Measurements from ENCODE around the gene TCP1. TPM values are rescaled to one million over a fixed set of nuclear protein-coding genes. Genes with fewer than 3 reads are reported as not detected.

TCP1 gene
- total RNA-seq, 4 donors from 2014 or later = 68.8 to 233 (median 135) TPM

DNA sequence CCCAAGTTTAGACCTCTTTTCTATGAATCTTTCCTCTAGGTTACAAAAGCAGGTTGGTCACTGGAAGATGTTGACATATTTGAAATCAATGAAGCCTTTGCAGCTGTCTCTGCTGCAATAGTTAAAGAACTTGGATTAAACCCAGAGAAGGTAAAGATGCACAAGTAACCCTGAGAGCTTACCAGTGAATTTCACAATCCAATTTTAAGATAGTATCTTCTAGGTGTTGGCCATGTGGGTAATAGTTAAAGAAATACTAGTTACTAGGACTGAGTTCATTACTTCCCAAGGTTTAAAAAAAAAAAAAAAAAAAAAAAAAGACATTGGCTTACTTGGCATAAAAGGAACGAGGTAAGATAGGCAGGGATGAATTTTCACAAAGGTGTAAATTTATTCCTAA is 11.3 kb downstream of the TCP1 start:
- Histone ChIP-seq H3K4me3 (no peak overlapping the region), H3K36me3 (peaks cover 0 to 76% (median 0%) of the 10 kb centered on the region in 3 donors), H3K4me1 (no peaks in the 10 kb centered on the region), H3K9me3 (no peaks in the 10 kb centered on the region), H3K27me3 (no peaks in the 10 kb centered on the region), H3K27ac (no peak overlapping the region)
- TF ChIP-seq, protein P1, sequence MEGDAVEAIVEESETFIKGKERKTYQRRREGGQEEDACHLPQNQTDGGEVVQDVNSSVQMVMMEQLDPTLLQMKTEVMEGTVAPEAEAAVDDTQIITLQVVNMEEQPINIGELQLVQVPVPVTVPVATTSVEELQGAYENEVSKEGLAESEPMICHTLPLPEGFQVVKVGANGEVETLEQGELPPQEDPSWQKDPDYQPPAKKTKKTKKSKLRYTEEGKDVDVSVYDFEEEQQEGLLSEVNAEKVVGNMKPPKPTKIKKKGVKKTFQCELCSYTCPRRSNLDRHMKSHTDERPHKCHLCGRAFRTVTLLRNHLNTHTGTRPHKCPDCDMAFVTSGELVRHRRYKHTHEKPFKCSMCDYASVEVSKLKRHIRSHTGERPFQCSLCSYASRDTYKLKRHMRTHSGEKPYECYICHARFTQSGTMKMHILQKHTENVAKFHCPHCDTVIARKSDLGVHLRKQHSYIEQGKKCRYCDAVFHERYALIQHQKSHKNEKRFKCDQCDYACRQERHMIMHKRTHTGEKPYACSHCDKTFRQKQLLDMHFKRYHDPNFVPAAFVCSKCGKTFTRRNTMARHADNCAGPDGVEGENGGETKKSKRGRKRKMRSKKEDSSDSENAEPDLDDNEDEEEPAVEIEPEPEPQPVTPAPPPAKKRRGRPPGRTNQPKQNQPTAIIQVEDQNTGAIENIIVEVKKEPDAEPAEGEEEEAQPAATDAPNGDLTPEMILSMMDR (IDR thresholded peaks at IDR 0.05) = no peak
- TF ChIP-seq POLR2A (IDR thresholded peaks at IDR 0.05) = no peak
- no peak for DNase-seq

GRCh38 chr6:159777240-159777904 is 12.0 kb downstream of the TCP1 start:
- H3K4me3 ChIP-seq = no peak overlapping the region
- peaks cover 0 to 76% (median 0%) of the 10 kb centered on the region in 3 donors for H3K36me3 ChIP-seq
- H3K27me3 ChIP-seq = no peaks in the 10 kb centered on the region
- H3K4me1 ChIP-seq = no peaks in the 10 kb centered on the region
- no peak for DNase-seq
- H3K9me3 ChIP-seq = no peaks in the 10 kb centered on the region
- no peak for TF ChIP-seq POLR2A (IDR thresholded peaks at IDR 0.05)
- TF ChIP-seq, protein P1 (IDR thresholded peaks at IDR 0.05) = no peak
- peak overlapping the region in 3 of 4 donors; percentile 24 to 71 (median 42) for H3K27ac ChIP-seq

DNA sequence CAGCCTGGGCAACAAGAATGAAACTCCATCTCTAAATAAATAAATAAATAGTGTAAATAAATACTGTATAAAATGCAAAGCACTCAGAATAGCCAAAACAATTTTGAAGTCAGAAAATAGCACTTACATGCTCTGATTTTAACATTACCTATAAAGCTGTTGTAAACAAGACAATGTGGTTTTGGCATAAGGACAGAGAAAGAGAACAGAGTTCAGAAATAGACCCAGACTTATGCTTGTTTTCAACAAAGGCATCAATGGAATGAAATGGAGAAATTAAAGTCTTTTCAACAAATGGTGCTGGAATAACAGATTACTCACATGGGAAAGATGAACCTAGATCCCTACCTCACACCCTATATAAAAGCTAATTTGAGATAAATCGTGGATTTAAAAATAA is 17.2 kb downstream of the TCP1 start:
- no peaks in the 10 kb centered on the region for H3K9me3 ChIP-seq
- TF ChIP-seq, protein P1 (IDR thresholded peaks at IDR 0.05) = no peak
- no peak for TF ChIP-seq POLR2A (IDR thresholded peaks at IDR 0.05)
- DNase-seq = no peak
- H3K27ac ChIP-seq = no peak overlapping the region
- no peaks in the 10 kb centered on the region for H3K4me1 ChIP-seq
- no peaks in the 10 kb centered on the region for H3K27me3 ChIP-seq
- H3K36me3 ChIP-seq = peaks cover 0 to 72% (median 0%) of the 10 kb centered on the region in 3 donors
- no peak overlapping the region for H3K4me3 ChIP-seq

GRCh38 chr6:159769470-159769869 is 19.9 kb downstream of the TCP1 start:
- peaks cover 0 to 69% (median 0%) of the 10 kb centered on the region in 3 donors for H3K36me3 ChIP-seq
- H3K27me3 ChIP-seq = no peaks in the 10 kb centered on the region
- no peaks in the 10 kb centered on the region for H3K9me3 ChIP-seq
- H3K4me3 ChIP-seq = no peak overlapping the region
- H3K27ac ChIP-seq = no peak overlapping the region
- no peaks in the 10 kb centered on the region for H3K4me1 ChIP-seq
- DNase-seq = no peak
- TF ChIP-seq POLR2A (IDR thresholded peaks at IDR 0.05) = no peak
- TF ChIP-seq, protein P1 (IDR thresholded peaks at IDR 0.05) = no peak

DNA sequence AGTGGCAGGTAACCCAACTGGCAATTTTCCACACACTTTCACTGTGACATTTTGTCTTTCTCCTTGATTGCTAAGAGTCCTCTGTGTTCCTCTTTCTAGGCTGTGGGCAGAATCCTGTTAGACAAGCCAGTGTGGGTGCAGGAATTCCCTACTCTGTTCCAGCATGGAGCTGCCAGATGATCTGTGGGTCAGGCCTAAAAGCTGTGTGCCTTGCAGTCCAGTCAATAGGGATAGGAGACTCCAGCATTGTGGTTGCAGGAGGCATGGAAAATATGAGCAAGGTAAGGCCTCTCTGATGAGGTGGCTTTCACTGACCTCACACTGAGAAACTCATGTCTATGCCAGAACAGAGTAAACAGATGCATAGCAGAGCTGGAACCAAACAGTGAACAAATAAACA is 22.5 kb downstream of the TCP1 start:
- DNase-seq = no peak
- Histone ChIP-seq H3K36me3 (peaks cover 0 to 66% (median 0%) of the 10 kb centered on the region in 3 donors), H3K27ac (no peak overlapping the region), H3K4me1 (peaks cover 0 to 7% (median 3%) of the 10 kb centered on the region in 4 donors), H3K27me3 (no peaks in the 10 kb centered on the region), H3K4me3 (no peak overlapping the region), H3K9me3 (no peaks in the 10 kb centered on the region)
- no peak for TF ChIP-seq POLR2A (IDR thresholded peaks at IDR 0.05)
- TF ChIP-seq, protein P1 (IDR thresholded peaks at IDR 0.05) = no peak
